GM12878 (cell line): Measurements from ENCODE around the gene TRABD2A. TPM values are rescaled to one million over a fixed set of nuclear protein-coding genes. Genes with fewer than 3 reads are reported as not detected.

Experiments used
- ESRRA ChIP-seq: IDR thresholded peaks from 2 replicates; pipeline ENCODE4 v1.6.1; 2012; ENCODE audit warnings: mild to moderate bottlenecking, low read length, improper control_type of control experiment
- HDAC6 ChIP-seq: fragments of 200-600 bp; sonication (generic); IDR thresholded peaks from one replicate; pipeline ENCODE4 v1.8.0; 2017; ENCODE audit warnings: antibody characterized with exemption; ENCODE audit not compliant: unreplicated experiment
- IKZF2 ChIP-seq, 2 experiments: fragments of 450-650 bp; IDR thresholded peaks; 2 replicates each; pipeline ENCODE4 v1.6.1; 2017; ENCODE audit warnings: mild to moderate bottlenecking in 2 of 2, moderate library complexity in 2 of 2
- MYC ChIP-seq: IDR thresholded peaks from 2 replicates; pipeline ENCODE4 v1.6.1; 2011; ENCODE audit warnings: mild to moderate bottlenecking, low read length, moderate library complexity, inconsistent platforms; ENCODE audit not compliant: insufficient read depth, insufficient replicate concordance, insufficient read length, severe bottlenecking
- SMAD1 ChIP-seq: fragments of 450-650 bp; IDR thresholded peaks from 2 replicates; pipeline ENCODE4 v1.6.1; 2018; ENCODE audit warnings: mild to moderate bottlenecking, low read depth; ENCODE audit not compliant: partially characterized antibody
- STAT3 ChIP-seq: IDR thresholded peaks from 2 replicates; pipeline ENCODE4 v1.6.1; 2011; ENCODE audit warnings: low read depth, low read length, improper control_type of control experiment
- TCF3 ChIP-seq: IDR thresholded peaks from 2 replicates; pipeline ENCODE4 v1.6.1; 2012; ENCODE audit warnings: low read depth, mild to moderate bottlenecking, low read length, borderline replicate concordance; ENCODE audit not compliant: insufficient read depth
- polyA plus RNA-seq, 11 experiments: library from polyadenylated mRNA; depleted of rRNA in 4 of 11; unstranded in 6 of 11; stranded (reverse) in 5 of 11; fragments of >200 nt; fragmentation: Nextera tagmentation in 4 of 11; fragmentation: Illumina TruSeq in 1 of 11; extraction: Ambion mirVana in 4 of 11; extraction: Trizol in 1 of 11; gene quantifications; 1 replicate in 1 of 11; 2 replicates in 10 of 11; pipeline versions ENCODE4 v1.2.1 to v1.2.3, GENCODE V29; 2011 to 2016; ENCODE audit warnings: inconsistent platforms in 2 of 11, missing spikeins in 2 of 11, low read depth in 1 of 11
- total RNA-seq, 4 experiments: library from RNA; depleted of rRNA in 3 of 4; stranded (reverse); fragments of >200 nt in 3 of 4; fragmentation: Illumina TruSeq in 1 of 4; extraction: Trizol in 1 of 4; gene quantifications; 2 replicates each; pipeline versions ENCODE4 v1.2.1 to v1.2.3, GENCODE V29; 2013 to 2021
- TF ChIP-seq, protein P1 (sequence below): fragments of 450-650 bp; formaldehyde crosslinking; IDR thresholded peaks from 2 replicates; pipeline ENCODE4 v1.4.0; 2022; ENCODE audit warnings: mild to moderate bottlenecking, moderate library complexity
- TF ChIP-seq, protein P2 (sequence below): fragments of 450-650 bp; IDR thresholded peaks from 2 replicates; pipeline ENCODE4 v1.6.1; 2016; ENCODE audit warnings: mild to moderate bottlenecking, moderate library complexity, borderline replicate concordance
- TF ChIP-seq, protein P3 (sequence below): fragments of 450-650 bp; IDR thresholded peaks from 2 replicates; pipeline ENCODE4 v1.6.1; 2016; ENCODE audit warnings: mild to moderate bottlenecking
- TF ChIP-seq, protein P4 (sequence below): fragments of 450-650 bp; IDR thresholded peaks from 2 replicates; pipeline ENCODE4 v1.6.1; 2017; ENCODE audit warnings: mild to moderate bottlenecking, moderate library complexity
- TF ChIP-seq, protein P5 (sequence below): fragments of 450-650 bp; IDR thresholded peaks from 2 replicates; pipeline ENCODE4 v1.6.1; 2016; ENCODE audit warnings: mild to moderate bottlenecking

The TRABD2A gene
- total and polyA plus RNA-seq, 10 of the 15 experiments (the other 5 are each of a cell fraction or from before 2014, with no cell fraction given), result 1.4 to 7.6 (median 4.1) TPM

DNA sequence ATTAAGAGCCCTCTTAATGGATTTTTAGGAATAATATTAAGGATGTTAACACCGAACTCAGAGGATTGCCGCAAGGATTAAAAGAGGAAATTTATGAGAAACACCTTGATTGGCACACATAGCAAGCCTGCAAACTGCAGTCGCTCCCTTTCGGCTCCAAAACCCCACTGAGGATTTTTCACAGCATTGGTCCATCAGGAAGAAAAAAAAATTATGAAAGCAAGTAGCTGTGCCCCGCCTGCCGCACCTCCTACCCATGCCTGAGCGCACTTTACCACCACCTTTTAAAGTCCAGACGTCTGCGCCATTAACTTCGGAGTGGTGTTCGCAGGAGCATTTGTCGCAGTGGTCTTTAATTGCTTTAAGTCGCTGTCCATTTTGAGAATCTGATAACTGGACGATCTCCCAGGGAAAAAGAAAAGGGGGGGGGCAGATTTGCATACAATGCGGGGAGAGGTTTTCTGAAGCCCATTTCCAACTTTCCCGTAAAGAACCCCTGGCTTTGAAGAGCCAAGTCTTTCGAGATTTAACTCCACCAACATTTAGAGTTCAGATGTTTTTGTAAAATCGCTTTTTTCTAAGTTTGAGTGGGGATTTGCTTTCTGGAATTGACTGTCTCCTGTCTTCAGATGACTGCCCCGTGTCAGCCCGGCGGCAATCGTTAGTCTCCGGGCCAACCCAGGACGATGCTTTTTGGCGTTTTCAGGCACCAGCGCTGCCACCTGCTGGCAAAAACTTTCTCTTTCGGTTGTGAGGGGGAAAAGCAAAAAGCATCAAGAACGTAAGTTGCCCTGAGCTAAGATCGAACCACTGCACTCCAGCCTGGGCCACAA lies 913 bp upstream of the TRABD2A start (continued):
- TF ChIP-seq, protein P1, sequence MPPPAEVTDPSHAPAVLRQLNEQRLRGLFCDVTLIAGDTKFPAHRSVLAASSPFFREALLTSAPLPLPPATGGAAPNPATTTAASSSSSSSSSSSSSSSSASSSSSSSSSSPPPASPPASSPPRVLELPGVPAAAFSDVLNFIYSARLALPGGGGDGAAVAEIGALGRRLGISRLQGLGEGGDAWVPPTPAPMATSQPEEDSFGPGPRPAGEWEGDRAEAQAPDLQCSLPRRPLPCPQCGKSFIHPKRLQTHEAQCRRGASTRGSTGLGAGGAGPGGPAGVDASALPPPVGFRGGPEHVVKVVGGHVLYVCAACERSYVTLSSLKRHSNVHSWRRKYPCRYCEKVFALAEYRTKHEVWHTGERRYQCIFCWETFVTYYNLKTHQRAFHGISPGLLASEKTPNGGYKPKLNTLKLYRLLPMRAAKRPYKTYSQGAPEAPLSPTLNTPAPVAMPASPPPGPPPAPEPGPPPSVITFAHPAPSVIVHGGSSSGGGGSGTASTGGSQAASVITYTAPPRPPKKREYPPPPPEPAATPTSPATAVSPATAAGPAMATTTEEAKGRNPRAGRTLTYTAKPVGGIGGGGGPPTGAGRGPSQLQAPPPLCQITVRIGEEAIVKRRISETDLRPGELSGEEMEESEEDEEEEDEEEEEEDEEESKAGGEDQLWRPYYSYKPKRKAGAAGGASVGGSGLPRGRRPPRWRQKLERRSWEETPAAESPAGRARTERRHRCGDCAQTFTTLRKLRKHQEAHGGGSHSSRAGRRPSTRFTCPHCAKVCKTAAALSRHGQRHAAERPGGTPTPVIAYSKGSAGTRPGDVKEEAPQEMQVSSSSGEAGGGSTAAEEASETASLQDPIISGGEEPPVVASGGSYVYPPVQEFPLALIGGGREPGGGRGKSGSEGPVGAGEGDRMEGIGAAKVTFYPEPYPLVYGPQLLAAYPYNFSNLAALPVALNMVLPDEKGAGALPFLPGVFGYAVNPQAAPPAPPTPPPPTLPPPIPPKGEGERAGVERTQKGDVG (CRISPR knock-in tag), result no peak
- TF ChIP-seq, protein P2, sequence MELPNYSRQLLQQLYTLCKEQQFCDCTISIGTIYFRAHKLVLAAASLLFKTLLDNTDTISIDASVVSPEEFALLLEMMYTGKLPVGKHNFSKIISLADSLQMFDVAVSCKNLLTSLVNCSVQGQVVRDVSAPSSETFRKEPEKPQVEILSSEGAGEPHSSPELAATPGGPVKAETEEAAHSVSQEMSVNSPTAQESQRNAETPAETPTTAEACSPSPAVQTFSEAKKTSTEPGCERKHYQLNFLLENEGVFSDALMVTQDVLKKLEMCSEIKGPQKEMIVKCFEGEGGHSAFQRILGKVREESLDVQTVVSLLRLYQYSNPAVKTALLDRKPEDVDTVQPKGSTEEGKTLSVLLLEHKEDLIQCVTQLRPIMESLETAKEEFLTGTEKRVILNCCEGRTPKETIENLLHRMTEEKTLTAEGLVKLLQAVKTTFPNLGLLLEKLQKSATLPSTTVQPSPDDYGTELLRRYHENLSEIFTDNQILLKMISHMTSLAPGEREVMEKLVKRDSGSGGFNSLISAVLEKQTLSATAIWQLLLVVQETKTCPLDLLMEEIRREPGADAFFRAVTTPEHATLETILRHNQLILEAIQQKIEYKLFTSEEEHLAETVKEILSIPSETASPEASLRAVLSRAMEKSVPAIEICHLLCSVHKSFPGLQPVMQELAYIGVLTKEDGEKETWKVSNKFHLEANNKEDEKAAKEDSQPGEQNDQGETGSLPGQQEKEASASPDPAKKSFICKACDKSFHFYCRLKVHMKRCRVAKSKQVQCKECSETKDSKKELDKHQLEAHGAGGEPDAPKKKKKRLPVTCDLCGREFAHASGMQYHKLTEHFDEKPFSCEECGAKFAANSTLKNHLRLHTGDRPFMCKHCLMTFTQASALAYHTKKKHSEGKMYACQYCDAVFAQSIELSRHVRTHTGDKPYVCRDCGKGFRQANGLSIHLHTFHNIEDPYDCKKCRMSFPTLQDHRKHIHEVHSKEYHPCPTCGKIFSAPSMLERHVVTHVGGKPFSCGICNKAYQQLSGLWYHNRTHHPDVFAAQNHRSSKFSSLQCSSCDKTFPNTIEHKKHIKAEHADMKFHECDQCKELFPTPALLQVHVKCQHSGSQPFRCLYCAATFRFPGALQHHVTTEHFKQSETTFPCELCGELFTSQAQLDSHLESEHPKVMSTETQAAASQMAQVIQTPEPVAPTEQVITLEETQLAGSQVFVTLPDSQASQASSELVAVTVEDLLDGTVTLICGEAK, result no peak
- TF ChIP-seq, protein P3, sequence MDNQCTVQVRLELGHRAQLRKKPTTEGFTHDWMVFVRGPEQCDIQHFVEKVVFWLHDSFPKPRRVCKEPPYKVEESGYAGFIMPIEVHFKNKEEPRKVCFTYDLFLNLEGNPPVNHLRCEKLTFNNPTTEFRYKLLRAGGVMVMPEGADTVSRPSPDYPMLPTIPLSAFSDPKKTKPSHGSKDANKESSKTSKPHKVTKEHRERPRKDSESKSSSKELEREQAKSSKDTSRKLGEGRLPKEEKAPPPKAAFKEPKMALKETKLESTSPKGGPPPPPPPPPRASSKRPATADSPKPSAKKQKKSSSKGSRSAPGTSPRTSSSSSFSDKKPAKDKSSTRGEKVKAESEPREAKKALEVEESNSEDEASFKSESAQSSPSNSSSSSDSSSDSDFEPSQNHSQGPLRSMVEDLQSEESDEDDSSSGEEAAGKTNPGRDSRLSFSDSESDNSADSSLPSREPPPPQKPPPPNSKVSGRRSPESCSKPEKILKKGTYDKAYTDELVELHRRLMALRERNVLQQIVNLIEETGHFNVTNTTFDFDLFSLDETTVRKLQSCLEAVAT, result 0 out of 2 replicates have a peak, but pooled peaks have one; percentile 32
- no peak for TF ChIP-seq SMAD1
- TF ChIP-seq, protein P4, sequence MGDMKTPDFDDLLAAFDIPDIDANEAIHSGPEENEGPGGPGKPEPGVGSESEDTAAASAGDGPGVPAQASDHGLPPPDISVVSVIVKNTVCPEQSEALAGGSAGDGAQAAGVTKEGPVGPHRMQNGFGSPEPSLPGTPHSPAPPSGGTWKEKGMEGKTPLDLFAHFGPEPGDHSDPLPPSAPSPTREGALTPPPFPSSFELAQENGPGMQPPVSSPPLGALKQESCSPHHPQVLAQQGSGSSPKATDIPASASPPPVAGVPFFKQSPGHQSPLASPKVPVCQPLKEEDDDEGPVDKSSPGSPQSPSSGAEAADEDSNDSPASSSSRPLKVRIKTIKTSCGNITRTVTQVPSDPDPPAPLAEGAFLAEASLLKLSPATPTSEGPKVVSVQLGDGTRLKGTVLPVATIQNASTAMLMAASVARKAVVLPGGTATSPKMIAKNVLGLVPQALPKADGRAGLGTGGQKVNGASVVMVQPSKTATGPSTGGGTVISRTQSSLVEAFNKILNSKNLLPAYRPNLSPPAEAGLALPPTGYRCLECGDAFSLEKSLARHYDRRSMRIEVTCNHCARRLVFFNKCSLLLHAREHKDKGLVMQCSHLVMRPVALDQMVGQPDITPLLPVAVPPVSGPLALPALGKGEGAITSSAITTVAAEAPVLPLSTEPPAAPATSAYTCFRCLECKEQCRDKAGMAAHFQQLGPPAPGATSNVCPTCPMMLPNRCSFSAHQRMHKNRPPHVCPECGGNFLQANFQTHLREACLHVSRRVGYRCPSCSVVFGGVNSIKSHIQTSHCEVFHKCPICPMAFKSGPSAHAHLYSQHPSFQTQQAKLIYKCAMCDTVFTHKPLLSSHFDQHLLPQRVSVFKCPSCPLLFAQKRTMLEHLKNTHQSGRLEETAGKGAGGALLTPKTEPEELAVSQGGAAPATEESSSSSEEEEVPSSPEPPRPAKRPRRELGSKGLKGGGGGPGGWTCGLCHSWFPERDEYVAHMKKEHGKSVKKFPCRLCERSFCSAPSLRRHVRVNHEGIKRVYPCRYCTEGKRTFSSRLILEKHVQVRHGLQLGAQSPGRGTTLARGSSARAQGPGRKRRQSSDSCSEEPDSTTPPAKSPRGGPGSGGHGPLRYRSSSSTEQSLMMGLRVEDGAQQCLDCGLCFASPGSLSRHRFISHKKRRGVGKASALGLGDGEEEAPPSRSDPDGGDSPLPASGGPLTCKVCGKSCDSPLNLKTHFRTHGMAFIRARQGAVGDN, result no peak
- TF ChIP-seq MYC, result no peak
- TF ChIP-seq TCF3, result no peak
- no peak; a peak in 1 of 4 replicates for TF ChIP-seq IKZF2 (IDR thresholded peaks at IDR 0.05)
- TF ChIP-seq, protein P5, sequence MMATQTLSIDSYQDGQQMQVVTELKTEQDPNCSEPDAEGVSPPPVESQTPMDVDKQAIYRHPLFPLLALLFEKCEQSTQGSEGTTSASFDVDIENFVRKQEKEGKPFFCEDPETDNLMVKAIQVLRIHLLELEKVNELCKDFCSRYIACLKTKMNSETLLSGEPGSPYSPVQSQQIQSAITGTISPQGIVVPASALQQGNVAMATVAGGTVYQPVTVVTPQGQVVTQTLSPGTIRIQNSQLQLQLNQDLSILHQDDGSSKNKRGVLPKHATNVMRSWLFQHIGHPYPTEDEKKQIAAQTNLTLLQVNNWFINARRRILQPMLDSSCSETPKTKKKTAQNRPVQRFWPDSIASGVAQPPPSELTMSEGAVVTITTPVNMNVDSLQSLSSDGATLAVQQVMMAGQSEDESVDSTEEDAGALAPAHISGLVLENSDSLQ, result no peak
- TF ChIP-seq ESRRA, result no peak
- TF ChIP-seq HDAC6, result no peak
- TF ChIP-seq STAT3, result no peak
